ENCODE measurements around the gene ZNF778.
A peak's percentile ranks its signal among the peaks of the same experiment; 100 is the strongest.

ZNF778 gene

DNA sequence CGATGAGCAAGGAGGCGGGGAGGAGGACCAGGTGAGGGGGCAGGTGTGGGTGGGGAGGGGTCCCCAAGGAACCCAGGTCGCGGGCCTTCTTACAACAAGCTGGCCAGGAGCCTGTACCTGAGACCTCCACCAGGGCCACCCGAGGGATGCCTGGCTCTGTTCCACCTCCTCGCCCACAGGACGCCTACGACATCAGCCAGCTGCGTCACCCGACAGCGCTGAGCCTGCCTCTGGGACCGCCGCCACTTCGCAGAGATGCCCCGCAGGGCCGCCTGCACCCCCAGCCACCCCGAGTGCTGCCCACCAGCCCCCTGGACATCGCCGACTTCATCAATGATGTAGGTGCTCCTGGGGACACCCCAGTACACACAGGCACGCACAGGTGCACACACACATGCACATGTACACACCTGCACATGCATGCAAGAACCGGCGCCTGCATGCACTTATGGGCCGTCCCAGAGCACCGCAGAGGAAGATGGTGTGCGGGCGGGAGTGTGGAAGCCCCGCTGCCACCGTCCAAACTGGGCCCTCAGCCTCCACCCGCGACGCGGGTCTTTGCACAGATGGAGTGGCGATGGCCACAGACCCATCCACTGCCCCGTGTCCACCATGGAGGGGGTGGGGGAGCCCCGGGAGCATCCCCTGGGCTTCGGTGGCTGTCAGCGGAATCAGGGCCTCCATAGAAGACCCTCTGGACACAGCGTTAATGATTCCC is 23.8 kb upstream of the ZNF778 start:
- no peak for DNase-seq (ENCODE audit: low read depth in 3 of 3)

DNA sequence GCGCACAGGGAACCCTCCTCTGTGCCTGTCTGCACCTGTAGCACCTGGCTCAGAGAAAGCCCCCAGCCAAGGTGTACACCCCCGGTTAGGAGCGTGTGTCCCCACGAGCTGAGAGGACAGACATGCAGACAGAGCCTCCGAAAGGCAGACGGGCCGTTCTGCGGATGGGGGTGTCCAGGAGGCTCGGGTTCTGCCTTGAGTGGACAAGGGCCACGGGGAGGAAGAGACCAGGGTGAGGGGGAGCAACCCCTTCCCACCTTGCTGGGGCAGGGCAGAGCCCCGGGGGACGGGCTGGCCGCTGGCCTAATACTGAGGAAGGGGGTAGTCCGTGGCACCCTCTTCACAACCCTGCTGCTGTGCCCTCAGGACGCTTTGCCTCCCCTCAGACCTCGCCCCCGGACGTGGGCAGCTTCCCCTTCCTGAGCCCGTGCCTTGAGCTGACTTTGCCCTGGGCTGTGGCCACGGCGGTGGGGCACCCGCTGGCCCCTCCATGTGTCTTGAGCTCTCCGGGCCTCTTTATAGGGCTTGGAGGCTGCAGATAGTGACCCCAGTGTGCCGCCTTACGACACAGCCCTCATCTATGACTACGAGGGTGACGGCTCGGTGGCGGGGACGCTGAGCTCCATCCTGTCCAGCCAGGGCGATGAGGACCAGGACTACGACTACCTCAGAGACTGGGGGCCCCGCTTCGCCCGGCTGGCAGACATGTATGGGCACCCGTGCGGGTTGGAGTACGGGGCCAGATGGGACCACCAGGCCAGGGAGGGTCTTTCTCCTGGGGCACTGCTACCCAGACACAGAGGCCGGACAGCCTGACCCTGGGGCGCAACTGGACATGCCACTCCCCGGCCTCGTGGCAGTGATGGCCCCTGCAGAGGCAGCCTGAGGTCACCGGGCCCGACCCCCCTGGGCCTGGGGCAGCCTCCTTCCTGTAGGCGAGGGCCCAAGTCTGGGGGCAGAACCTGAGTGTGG is 22.9 kb upstream of the ZNF778 start:
- no peak for DNase-seq (ENCODE audit: low read depth in 3 of 3)

- no peak for DNase-seq (ENCODE audit: low read depth in 3 of 3)
These were observed 21.9 kb upstream of the ZNF778 start for GRCh38 chr16:89195521-89196171.

GRCh38 chr16:89197033-89197632 is 20.4 kb upstream of the ZNF778 start:
- no peak for DNase-seq (ENCODE audit: low read depth in 3 of 3)

DNA sequence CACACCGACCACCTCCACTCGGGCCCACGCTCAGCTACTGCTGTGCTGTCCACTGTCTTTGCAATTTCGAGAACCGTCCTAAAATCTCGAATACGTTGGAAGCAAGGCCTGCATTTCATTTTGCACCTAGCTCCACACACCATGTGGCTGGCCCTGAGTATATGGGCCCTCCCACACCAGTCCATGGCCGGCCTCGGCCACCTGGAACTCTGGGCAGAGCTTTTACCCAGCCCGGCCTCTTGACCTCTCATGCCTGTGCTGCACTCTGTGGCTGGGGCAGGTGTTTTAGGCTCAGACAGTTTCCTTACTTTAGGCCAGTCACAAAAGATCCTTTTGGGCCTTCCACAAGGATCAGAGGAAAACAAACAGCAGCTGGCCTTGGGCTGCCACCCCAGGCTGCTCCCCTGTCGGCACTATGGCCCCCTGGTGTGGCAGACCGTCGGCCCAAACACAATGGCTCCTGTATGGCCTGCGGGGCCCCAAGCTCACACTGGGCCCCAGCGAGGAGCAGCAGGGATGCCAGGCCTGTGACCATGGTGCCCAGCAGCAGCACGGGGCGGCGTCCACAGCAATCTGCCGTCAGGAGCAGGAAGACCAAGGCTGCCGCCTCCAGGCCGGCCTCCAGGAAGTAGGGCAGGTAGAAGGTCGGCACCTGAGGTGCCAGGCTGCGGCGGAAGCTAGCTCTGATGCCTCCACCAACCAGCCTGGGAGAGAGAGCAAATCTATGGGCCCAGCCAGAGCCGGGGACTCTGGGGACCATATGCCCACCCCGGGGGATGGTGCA is 19.7 kb upstream of the ZNF778 start:
- DNase-seq (ENCODE audit: low read depth in 3 of 3): no peak

DNA sequence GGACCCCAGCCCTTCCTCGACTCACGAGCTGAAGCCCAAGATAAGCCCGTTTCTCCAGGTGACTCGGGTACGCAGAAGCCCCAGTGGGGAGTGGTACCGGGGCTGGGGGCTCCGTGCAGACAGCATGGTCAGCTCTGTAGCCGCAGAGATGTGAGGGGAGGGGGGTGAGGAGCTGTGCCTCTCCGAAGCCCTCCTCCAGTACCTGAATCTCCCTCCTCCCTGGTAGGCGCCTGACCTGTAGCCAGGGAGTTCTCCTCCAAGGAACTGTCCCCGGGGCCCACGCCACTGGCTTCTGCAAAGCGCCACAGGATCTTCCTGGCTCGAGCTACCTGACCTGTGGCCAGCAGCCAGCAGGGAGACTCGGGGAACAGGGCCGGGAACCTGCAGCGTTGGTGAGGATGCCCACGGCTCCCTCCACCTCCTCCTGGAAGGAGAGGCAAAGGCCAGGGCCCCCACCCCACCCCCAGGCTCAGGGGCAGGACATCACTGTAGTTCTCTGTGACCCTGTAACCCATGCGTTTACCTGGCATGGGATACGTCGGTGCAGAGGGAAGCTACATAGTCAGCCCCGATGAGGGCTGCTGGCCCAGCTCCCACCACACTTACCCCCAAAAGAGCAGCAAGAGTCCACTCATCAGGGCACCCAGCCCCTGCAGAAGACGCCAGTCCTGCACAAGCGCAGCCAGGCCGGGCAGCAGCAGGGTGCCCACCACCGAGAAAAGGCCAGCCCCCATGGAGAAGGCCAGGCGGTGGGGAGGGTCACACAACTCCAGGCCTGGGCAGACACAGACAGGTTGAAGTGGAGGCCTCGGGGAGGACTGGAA is 18.9 kb upstream of the ZNF778 start:
- DNase-seq (ENCODE audit: low read depth in 3 of 3): no peak

DNA sequence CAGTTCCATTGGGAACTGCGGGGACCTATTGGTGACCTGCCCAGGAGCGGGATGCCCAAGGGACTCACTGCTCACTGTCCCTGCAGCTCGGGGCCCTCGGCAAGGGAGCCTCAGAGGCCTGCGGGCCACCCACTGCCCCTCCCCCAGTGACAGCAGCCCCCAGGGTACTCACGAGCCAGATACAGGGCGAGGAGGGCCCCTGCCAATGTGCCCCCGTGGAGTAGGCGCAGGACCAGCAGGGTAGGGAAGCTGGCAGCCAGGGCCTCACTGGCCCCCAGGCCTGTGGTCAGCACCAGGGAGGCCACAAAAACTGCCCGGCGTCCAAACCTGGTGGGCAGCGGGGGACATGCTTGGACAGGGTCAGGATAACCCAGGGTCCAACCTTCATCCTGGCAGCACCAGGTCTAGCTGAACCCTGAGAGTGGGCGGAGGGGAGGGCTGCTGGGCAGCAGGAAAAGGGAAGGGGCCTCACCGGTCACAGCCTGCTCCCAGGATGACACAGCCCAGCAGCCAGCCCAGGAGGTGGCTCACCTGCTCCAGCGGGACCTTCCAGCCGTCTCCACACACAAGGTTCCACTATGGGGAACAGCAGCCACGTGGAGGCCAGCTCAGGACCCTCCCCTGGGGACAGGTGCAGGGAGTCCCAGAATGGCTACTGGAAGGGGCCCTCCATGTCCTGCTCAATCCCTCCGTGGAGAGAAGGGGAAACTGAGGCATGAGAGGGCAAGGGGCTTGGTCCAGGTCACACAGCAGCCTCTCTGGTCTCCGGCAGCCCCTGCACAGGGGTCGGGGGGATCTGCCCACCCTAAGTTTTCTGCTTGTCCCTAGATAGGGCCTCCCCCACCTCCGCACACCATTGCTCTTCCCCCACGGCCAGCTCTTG is 18.0 kb upstream of the ZNF778 start:
- no peak for DNase-seq (ENCODE audit: low read depth in 3 of 3)

GRCh38 chr16:89200124-89200849 is 17.2 kb upstream of the ZNF778 start, which contains the start of gene SLC22A31:
Gene SLC22A31 (minus strand): TSS chr16:89200537. CDS start chr16:89200501, 36 bp downstream.
- DNase-seq (ENCODE audit: low read depth in 3 of 3): no peak

- no peak for DNase-seq (ENCODE audit: low read depth in 3 of 3)
These were observed 16.6 kb upstream of the ZNF778 start for GRCh38 chr16:89200850-89201411.

DNA sequence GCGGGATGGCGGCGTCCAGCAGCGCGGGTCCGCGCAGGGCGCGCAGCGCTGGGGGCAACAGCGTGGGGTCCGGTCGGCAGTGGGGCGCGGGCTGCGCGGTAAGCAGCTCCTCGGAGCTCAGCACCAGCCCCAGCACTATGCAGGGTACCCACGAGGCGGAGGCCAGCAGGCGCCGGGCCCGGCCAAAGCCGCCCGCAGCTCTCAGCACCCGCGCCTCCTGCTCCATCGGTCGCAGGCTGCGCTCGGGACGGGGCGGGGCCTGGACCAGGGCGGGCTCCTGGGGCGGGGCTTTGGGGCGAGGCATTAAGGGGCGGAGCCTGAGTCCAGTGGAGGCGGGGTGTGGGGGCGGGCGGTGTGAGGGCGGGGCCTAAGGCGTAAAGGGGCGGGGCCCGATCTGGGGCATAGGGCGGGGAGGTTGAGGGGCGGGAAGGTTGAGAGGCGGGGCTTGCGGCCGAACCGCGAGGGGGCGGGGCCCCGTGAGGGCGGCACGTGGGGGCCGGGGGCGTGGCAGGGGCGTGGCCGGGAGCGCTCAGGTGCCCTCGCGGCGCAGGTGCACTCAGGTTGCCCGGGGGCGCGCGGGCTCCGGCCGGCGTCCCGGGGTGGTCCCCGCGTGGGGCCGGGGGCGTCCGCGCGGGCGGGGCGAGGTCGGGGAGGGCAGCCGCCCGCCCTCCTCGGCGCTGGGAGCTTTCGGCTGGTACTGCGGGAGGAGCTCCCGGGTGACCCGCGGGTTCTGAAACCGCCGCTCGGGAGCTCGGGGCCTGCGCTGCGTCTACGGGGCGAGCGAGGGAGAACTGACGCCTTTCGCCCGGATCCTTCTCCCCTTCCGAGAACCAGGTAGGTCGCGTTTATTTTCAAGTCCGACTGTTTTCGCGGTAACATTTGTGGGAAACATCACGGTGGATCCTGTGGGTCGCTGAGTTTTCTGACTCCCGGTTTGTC is 15.8 kb upstream of the ZNF778 start:
- peak; percentile 66 to 73 (median 68) for DNase-seq (ENCODE audit: low read depth in 3 of 3)

DNA sequence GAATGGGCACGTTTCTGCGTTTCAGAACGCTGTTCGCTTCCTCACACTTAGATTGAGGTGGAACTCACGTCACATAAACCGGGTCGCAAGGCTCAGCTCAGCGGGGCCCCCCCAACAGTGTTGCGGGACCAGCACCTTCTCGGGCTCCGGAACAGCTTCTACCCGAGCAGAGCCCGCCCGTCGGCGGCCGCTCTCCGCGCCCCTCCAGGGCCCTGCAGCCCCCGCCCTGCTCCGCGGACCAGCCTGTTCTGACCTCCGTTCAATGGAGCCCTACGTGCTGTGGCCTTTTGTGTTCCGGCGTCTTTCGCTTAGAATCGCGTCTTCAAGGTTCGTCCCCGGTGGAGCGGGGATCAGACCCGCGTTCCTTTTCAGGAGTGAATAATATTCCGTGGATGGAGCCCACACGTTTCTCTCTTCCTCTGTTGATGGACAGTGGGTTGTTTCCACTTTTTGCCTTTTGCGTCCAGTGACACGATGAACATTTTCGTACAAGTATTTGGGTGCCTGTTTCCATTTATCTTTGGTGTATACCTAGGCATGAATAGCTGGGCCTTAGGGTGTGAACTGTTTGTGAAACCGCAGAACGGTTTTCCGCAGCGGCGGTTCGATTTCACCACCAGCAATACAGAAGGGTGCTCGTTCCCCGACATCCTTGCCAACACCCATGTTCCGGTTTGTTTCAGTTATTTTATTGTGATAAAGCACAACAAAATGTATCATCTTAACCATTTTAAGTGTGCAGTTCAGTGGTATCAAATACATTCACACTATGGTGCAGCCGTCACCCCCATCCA is 14.9 kb upstream of the ZNF778 start:
- no peak for DNase-seq (ENCODE audit: low read depth in 3 of 3)

DNA sequence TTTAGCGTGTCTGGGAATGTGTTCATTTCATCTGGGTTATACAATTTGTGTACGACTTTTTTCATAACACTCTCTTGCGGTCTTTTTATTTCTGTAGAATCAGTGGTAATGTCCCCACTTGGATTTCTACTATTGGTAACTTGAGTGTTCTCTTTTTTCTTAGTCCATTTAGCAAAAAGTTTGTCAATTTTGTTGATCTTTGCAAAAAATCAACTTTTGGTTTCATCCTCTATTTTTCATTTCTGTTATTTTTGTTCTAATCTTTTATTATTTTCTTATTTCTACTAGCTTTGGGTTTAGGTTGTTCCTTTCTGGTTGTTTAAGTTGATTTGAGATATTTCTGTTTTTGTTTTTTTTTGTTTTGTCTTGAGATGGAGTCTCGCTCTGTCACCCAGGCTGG is 9.5 kb upstream of the ZNF778 start:
- no peak for DNase-seq (ENCODE audit: low read depth in 3 of 3)

DNA sequence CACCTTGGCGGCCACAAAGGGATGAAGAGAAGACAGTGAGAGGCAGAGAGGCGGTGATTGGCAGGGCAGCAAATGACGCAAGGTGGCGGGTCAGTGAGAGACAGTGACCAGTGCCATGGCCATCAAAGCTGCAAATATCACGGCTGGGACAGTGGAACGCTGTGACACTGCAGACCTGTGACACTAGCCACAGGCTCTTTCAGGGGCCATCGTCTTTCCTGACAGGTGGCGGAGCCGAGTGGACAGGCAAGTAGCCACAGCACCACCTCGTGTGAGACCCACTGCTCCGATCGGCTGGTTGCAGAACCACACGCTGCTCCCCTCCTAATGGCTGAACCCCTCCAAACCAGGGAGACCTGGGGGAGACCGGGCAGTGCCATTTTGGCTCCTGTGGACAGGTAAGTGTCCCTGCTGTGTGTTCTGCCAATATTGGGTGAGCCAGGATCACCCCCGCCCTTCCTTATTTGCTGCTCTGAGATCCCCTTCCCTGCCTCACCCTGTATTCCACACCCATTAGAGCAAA is 7.9 kb upstream of the ZNF778 start:
- DNase-seq (ENCODE audit: low read depth in 3 of 3): no peak

GRCh38 chr16:89210165-89210903 is 7.2 kb upstream of the ZNF778 start:
- no peak for DNase-seq (ENCODE audit: low read depth in 3 of 3)

GRCh38 chr16:89210904-89211515 is 6.5 kb upstream of the ZNF778 start:
- no peak for DNase-seq (ENCODE audit: low read depth in 3 of 3)

Measured in stimulated activated CD4-positive, alpha-beta T cell treated with anti-CD3 and anti-CD28 coated beads, TNF-alpha, amount 100 ng/mL, for 4 hours (primary cell).